ENCODE measurements around the gene DAPK2. TPM values are rescaled to one million over a fixed set of nuclear protein-coding genes. Genes with fewer than 3 reads are reported as not detected.

DAPK2 gene
- total RNA-seq, 1 donor from 2014 or later: 0.52 TPM

- H3K9me3 ChIP-seq (ENCODE audit: insufficient read depth, low read depth, low read length): no peaks in the 10 kb centered on the region
- no peaks in the 10 kb centered on the region for H3K79me2 ChIP-seq (ENCODE audit: insufficient read depth, low read length)
- no peak for TF ChIP-seq EZH2 (IDR thresholded peaks at IDR 0.05; ENCODE audit: insufficient read depth, low read length)
- TF ChIP-seq, protein P1, sequence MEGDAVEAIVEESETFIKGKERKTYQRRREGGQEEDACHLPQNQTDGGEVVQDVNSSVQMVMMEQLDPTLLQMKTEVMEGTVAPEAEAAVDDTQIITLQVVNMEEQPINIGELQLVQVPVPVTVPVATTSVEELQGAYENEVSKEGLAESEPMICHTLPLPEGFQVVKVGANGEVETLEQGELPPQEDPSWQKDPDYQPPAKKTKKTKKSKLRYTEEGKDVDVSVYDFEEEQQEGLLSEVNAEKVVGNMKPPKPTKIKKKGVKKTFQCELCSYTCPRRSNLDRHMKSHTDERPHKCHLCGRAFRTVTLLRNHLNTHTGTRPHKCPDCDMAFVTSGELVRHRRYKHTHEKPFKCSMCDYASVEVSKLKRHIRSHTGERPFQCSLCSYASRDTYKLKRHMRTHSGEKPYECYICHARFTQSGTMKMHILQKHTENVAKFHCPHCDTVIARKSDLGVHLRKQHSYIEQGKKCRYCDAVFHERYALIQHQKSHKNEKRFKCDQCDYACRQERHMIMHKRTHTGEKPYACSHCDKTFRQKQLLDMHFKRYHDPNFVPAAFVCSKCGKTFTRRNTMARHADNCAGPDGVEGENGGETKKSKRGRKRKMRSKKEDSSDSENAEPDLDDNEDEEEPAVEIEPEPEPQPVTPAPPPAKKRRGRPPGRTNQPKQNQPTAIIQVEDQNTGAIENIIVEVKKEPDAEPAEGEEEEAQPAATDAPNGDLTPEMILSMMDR (IDR thresholded peaks at IDR 0.05; ENCODE audit: insufficient read depth, low read depth, low read length): no peak
- no peaks in the 10 kb centered on the region for H3K9me3 Mint-ChIP-seq (ENCODE audit: unreplicated experiment)
- no peak overlapping the region for H3K4me3 Mint-ChIP-seq (ENCODE audit: unreplicated experiment)
- H4K20me1 ChIP-seq (ENCODE audit: insufficient read depth, low read length): no peaks in the 10 kb centered on the region
- DNase-seq (ENCODE audit: low read depth) (peak; percentile 33), FAIRE-seq (no peak)
- peaks cover 28% of the 10 kb centered on the region for H3K27me3 Mint-ChIP-seq (ENCODE audit: low read depth, unreplicated experiment)
- H3K4me1 ChIP-seq (ENCODE audit: insufficient read depth, low read length): peaks cover 5% of the 10 kb centered on the region
- H3K27ac ChIP-seq (ENCODE audit: low read depth, low read length): no peak overlapping the region
- peaks cover 14% of the 10 kb centered on the region for H3K4me1 Mint-ChIP-seq (ENCODE audit: low read depth, unreplicated experiment)
- no peak overlapping the region for H3K4me2 ChIP-seq (ENCODE audit: low read length)
- no peaks in the 10 kb centered on the region for H3K36me3 Mint-ChIP-seq (ENCODE audit: low read depth, unreplicated experiment)
- H2AFZ ChIP-seq (ENCODE audit: low read depth, low read length): no peak overlapping the region
- no peak overlapping the region for H3K27ac Mint-ChIP-seq (ENCODE audit: unreplicated experiment)
- no peak overlapping the region for H3K4me3 ChIP-seq (ENCODE audit: insufficient read depth, low read depth, low read length)
- peaks cover 2% of the 10 kb centered on the region for H3K27me3 ChIP-seq (ENCODE audit: insufficient read depth, low read length)
- no peaks in the 10 kb centered on the region for H3K36me3 ChIP-seq (ENCODE audit: insufficient read depth, low read length)
- no peak overlapping the region for H3K9ac ChIP-seq (ENCODE audit: low read length)
Observed at GRCh38 chr15:63923993-63924950, 122.0 kb downstream of the DAPK2 start.

GRCh38 chr15:63922916-63923315 lies 123.4 kb downstream of the DAPK2 start:
- no peaks in the 10 kb centered on the region for H3K9me3 Mint-ChIP-seq (ENCODE audit: unreplicated experiment)
- TF ChIP-seq, protein P1 (IDR thresholded peaks at IDR 0.05; ENCODE audit: insufficient read depth, low read depth, low read length): no peak
- H3K9me3 ChIP-seq (ENCODE audit: insufficient read depth, low read depth, low read length): no peaks in the 10 kb centered on the region
- H3K79me2 ChIP-seq (ENCODE audit: insufficient read depth, low read length): no peaks in the 10 kb centered on the region
- H4K20me1 ChIP-seq (ENCODE audit: insufficient read depth, low read length): no peaks in the 10 kb centered on the region
- H3K27ac ChIP-seq (ENCODE audit: low read depth, low read length): no peak overlapping the region
- no peaks in the 10 kb centered on the region for H3K36me3 ChIP-seq (ENCODE audit: insufficient read depth, low read length)
- H3K27me3 Mint-ChIP-seq (ENCODE audit: low read depth, unreplicated experiment): peaks cover 28% of the 10 kb centered on the region
- peaks cover 2% of the 10 kb centered on the region for H3K27me3 ChIP-seq (ENCODE audit: insufficient read depth, low read length)
- H3K4me1 Mint-ChIP-seq (ENCODE audit: low read depth, unreplicated experiment): peaks cover 14% of the 10 kb centered on the region
- no peaks in the 10 kb centered on the region for H3K36me3 Mint-ChIP-seq (ENCODE audit: low read depth, unreplicated experiment)
- H3K27ac Mint-ChIP-seq (ENCODE audit: unreplicated experiment): no peak overlapping the region
- H3K4me3 ChIP-seq (ENCODE audit: insufficient read depth, low read depth, low read length): no peak overlapping the region
- no peak overlapping the region for H3K9ac ChIP-seq (ENCODE audit: low read length)
- H3K4me1 ChIP-seq (ENCODE audit: insufficient read depth, low read length): peaks cover 5% of the 10 kb centered on the region
- FAIRE-seq (no peak), DNase-seq (ENCODE audit: low read depth) (no peak)
- H2AFZ ChIP-seq (ENCODE audit: low read depth, low read length): no peak overlapping the region
- no peak overlapping the region for H3K4me3 Mint-ChIP-seq (ENCODE audit: unreplicated experiment)
- H3K4me2 ChIP-seq (ENCODE audit: low read length): no peak overlapping the region
